Middle frontal gyrus (tissue), 1 donor: ENCODE measurements around the gene RICTOR.
"Not testable (repeated sequence)": the region's sequence is repeated elsewhere in the genome, so short reads cannot be mapped to it uniquely, and the experiment has no call there.

Source experiments
- DNase-seq: peaks from one replicate; pipeline ENCODE4 v3.0.0-alpha.2; 2015; ENCODE audit warnings: low spot score; ENCODE audit errors: extremely low spot score

Gene RICTOR

GRCh38 chr5:39014561-39014960, 59.6 kb downstream of the RICTOR start:
- DNase-seq, result no peak

DNA sequence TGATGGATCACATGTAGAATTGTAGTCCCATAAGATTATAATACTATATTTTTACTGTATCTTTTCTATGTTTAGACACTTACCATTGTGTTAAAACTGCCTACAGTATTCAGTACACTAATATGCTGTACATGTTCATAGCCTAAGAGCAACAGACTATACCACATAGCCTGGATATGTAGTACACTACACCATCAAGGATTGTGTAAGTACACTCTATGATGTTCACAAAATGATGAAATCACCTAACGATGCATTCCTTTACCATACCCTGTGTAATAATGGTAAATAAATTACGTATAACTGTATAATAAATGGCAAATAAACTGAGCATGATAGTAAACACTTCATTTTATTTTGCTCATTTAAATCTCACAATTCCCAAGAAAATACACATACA, 60.3 kb downstream of the RICTOR start:
- no peak for DNase-seq

DNA sequence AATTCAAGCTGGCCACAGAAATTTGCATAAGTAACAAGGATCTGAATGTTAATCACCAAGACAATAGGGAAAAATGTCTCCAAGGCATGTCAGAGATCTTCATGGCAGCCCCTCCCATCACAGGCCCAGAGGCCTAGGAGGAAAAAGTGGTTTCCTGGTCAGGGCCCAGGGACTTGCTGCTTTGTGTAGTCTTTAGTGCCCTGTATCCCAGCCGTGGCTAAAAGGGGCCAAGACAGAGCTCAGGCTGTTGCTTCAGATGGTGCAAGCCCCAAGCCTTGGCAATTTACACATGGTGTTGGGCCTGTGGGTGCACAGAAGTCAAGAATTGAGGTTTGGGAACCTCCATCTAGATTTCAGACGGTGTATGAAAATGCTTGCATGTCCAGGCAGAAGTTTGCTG, 63.2 kb downstream of the RICTOR start:
- not testable (repeated sequence) for DNase-seq

GRCh38 chr5:39009981-39010380, 64.2 kb downstream of the RICTOR start:
- no peak for DNase-seq

GRCh38 chr5:39009280-39009679, 64.9 kb downstream of the RICTOR start:
- DNase-seq, result no peak

DNA sequence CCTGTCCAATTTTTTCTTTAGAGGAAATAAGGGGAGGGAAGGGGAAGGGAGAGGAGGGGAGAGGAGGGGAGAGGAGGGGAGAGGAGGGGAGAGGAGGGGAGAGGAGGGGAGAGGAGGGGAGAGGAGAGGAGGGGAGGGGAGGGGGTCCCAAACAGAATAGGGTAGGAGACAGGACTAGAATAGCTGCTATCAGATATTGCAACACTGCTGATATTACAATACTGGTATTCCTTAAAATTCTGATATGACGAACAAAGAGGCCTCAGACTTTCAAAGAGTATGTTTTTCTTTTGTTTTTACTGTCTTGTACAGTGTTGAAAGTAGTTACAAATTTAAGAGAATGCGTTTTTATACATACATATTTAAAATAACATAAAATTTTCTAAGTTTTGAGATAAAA, 67.5 kb downstream of the RICTOR start:
- no peak for DNase-seq

DNA sequence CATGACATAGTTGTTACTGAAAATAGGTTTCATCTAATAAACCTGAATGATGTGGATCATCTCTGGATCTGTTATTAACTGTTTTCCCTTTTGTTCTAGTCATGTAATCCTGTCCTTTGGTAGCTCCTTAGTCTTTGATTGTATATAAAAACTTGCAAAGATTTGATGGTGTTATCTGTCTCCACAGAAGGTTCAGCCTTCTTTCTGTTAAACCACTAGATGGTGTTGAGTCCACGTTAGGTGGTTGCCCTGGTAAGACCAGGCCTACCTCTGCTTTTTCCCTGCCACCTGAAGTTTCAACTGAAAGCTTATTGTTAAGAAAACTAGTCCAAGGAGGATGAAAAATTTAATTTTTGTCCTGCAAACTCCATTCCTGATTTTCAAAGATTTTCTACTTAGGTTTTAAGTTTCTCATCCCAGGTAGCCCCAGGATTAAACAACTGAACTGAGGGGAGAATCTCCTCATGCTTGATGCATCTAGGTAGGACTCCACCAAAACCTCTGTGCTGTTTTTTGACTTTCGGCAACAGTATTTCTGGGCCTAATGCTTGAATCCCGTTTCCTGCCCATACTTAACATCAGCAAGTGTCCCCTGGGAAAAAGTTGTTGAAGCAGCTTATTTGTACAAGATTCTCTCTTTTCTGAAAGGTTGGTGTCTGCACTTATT, 68.5 kb downstream of the RICTOR start:
- DNase-seq, result no peak

DNA sequence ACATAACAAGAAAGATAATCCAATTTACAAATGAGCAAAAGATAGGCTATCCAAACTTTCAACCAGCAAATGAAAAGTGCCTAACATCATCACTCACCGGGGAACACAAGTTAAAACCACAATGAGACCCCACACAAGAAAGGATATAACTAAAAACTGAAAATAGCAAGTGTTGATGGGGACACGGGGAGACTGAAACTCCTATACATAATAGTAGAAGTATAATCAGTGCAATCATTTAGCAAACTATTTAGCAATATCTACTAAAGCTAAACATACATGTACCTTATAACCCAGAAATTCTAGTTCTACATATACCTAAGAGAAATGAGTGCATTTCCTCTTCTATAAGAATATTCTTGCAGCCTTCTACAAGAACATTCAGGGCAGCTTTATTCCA, 72.5 kb downstream of the RICTOR start:
- DNase-seq, result no peak

- DNase-seq, result no peak
These were observed 75.2 kb downstream of the RICTOR start for GRCh38 chr5:38999037-38999436.

- no peak for DNase-seq
These were observed 76.6 kb downstream of the RICTOR start for GRCh38 chr5:38997591-38997990.

GRCh38 chr5:38996123-38996522, 78.1 kb downstream of the RICTOR start:
- DNase-seq, result no peak

DNA sequence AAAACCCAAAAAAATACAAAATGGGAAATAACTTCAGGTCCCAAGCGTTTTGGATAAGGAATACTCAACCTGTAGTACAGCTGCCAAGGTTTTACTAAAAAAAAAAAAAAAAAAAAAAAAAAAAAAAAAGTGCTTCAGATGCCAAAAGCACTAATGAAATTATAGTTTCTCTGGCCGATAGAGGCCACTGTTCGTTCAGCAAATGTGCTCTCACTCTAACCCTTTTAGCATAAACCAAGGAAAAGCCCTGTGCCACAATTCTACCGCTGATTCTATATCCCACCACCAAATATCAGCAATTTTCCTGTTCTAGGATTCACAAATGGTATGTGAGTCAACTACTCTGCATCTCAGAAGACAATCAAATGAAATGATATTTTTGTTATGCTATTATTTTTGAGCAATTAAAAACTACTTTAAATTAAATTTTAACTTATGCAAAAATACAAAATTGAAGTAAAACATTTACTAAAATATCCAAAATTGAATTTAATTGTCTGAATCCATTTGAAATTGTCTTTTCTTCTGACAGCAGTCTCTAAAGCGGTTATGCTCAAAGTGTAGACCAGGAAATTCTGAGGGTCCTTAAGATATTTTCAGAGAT, 79.8 kb downstream of the RICTOR start:
- no peak for DNase-seq

DNA sequence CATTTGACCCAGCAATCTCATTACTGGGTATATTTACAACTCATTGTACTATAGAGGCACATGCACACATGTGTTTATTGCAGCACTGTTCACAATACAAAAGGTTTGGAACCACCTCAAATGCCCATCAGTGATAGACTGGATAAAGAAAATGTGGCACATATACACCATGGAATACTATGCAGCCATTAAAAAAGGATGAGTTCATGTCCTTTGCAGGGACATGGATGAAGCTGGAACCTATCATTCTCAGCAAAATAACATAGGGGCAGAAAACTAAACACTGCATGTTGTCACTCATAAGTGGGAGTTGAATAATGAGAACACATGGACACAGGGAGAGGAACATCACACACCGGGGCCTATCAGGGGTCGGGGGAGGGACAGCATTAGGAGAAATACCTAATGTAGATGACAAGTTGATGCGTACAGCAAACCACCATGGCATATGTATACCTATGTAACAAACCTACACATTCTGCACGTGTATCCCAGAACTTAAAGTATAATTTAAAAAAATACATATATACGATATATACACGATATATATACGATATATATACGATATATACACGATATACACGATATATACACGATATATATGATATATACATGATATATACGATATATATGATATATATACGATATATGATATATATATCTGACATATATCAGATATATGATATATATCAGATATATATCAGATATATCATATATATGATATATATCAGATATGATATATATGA, 84.1 kb downstream of the RICTOR start:
- not testable (repeated sequence) for DNase-seq

DNA sequence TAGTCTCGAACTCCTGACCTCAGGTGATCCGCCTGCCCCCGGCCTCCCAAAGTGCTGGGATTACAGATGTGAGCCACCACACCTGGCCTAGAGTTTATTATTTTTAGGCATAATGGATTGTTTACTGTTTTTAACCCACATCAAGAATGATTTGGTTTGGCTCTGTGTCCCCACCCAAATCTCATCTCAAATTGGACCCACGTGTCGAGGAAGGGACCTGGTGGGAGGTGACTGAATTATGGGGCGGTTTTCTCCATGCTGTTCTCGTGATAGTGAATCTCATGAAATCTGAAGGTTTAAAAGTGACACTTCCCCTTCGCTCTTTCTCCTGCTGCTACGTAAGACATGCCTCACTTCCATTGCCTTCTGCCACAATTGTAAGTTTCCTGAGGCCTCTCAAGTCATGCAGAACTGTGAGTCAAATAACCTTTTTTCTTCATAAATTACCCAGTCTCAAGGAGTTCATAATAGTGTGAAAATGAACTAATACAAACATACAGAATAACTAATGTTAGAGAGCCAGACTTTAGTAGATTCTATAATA, 88.2 kb downstream of the RICTOR start:
- no peak for DNase-seq

- no peak for DNase-seq
These were observed 94.7 kb downstream of the RICTOR start for GRCh38 chr5:38979535-38979934.

DNA sequence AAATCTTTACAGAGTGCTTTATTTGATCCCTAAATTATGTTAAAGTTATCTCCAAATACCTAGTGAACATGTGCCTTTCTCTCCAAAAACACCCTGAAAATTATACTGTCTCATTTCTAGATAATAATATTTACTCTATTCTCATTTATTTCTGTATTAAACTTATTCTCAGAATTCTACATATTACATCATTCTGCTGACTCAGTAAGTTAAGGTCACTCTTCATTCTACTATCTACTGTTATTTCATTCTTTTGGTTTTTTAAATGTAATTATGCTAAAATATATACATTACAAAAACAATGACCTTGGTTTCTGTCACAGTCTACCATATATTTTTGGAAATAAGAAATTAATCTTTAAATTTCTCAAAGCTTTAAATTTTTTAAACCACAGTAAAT, 96.2 kb downstream of the RICTOR start:
- no peak for DNase-seq

- DNase-seq, result no peak
These were observed 105.5 kb downstream of the RICTOR start for GRCh38 chr5:38968665-38969064.

DNA sequence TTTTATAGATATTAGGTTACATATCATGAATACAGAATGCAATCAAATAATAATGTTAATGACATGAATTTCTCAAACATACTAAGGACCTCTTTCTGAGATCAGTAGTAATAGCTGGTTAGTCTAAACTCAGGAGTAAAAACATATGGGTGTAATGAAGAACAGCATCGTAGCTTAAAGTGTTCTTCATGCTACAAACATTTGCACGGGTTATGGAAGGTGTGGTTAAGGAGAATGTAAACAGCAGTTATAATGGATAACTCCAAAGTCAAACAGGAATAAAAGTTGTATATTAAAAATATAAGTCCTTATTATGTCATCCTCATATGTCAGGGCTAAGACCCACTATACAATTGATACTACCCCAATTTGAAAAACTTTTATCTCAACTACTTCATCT, 112.5 kb downstream of the RICTOR start:
- no peak for DNase-seq

- DNase-seq, result no peak
These were observed 120.7 kb downstream of the RICTOR start for GRCh38 chr5:38953426-38954012.

GRCh38 chr5:38948501-38948900, 125.7 kb downstream of the RICTOR start:
- DNase-seq, result no peak

DNA sequence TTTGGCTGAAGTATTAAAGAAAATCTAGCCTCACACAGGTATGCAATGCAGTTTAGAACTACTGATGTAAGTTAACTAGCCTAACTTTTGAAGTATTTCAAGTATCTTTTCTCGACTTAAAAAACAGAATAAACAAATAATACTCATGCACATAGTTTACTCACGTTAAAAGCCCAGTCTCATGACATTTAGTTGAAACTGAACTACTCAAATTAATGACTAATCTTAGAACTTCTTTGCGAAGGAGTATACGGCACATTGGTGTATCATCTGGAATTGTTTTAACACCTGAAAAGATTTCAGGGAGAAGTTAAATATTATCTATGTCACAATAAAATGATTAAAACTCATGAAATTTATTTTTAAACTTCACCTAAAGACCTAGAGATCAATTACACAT, 129.9 kb downstream of the RICTOR start:
- no peak for DNase-seq

DNA sequence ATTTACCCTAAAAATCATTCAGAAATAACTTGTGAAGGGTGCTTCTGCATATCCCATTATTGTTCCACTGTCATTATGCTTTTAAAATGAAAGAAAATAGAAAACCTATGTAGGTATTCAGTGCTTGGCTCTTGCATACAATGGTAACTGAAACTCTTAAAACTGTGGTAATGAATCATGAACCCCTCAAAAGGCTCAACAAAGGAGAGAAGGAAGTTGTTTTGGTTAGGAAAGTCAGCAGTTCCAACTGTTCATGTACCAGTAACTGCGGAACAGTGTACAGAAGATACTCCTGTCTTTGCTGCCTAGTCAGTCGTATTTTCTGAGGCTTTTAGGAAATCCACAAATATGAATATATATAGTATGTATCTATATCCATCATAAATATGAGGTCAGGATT, 132.3 kb downstream of the RICTOR start:
- no peak for DNase-seq
